HG03196 (cell line): ENCODE data around the gene RAB5A.
"Not testable (repeated sequence)": the region's sequence is repeated elsewhere in the genome, so short reads cannot be mapped to it uniquely, and the experiment has no call there.

ENCODE experiments used
- ATAC-seq: cut with Tn5 transposase; IDR thresholded peaks from one replicate; pipeline ENCODE4 v1.9.1; 2021; ENCODE audit not compliant: unreplicated experiment

Gene RAB5A

DNA sequence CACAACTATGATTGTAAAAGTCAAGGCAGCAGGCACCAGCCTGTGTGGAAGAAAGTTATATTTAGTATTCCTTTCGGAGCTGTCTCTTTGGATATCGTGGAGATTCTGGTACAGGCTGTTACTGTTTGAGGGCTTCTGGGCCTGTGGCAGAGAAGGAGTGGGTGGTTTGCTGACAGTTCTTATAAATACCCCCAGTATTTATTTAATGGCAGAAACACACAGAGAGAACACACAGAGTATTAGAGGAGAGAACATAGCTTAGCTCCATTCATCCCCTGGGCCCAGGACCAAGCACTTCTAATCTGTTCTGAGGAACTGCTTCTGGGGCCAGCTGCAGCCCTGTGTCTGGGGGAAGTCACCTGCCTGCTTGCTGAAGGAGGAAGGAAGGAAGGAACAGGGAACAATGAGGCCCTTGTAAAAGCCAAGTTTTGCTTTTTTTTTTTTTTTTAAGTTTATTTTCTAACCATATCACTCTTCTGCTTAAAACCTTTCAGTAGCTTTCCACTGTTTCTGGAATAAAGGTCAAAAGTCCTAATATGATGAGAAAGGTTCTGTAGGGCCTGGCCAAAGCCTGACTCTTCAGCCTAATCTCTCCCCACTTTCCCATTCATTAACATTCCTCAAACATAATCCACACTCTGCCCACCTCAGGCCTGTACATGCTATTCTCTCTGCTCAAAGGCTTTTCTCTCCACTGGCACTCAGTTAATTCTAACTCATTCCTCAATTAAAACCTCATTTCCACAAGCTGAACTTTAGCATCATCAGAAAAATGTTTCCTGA is 76.9 kb downstream of the RAB5A start:
- no peak for ATAC-seq

DNA sequence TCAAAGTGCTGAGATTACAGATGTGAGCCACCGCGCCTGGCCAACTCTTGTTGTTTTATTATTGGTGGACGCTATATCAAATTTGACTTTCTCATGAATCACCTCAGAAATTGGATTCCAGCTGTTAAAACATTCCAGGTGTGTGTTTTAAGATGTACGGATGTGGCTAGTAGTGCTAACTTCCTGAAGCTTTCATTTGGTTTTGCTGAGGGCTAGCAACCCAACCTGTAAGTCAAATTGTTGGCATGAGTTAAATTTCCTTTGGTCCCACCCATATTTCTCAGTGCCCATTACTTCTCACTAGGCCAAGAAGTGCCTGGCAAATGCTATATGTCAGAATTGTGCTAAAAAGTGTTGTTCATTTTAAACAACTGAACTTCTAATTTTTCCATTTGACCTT is 80.2 kb downstream of the RAB5A start:
- no peak for ATAC-seq

- no peak for ATAC-seq
Measured at GRCh38 chr3:20028905-20029331, 82.0 kb downstream of the RAB5A start.

DNA sequence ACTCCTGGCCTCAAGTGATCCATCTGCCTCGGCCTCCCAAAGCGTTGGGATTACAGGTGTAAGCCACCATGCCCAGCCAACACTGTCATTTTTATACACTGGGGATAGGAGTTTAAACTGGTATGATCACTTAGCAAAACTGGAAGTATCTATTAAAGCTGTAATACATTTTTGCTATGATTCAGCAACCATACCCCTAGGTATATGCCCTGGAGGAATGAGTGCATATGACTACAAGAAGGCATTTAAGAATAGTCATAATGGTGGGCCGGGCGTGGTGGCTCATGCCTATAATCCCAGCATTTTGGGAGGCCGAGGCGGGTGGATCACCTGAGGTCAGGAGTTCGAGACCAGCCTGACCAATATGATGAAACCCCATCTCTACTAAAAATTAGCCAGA is 85.0 kb downstream of the RAB5A start:
- not testable (repeated sequence) for ATAC-seq
